Keratinocyte (primary cell): ENCODE results near the gene MKLN1. TPM values are rescaled to one million over a fixed set of nuclear protein-coding genes. Genes with fewer than 3 reads are reported as not detected.

Experiments
- DNase-seq: peaks from one replicate; pipeline ENCODE4 v3.0.0-alpha.2; 2011; ENCODE audit warnings: low read depth, missing footprints, low spot score
- FAIRE-seq: peaks from 2 replicates; lab custom pipeline; 2011; peaks lifted over from hg19 to GRCh38; lab: Jason Lieb, UNC
- H2AFZ ChIP-seq: 2 replicates; pipeline ENCODE4 v1.6.0; 2012; ENCODE audit warnings: low read length, control low read depth, inconsistent platforms; ENCODE audit not compliant: control insufficient read depth
- H3K27ac ChIP-seq: 2 replicates; pipeline ENCODE4 v1.5.1; 2011; ENCODE audit warnings: low read length; ENCODE audit not compliant: control insufficient read depth, insufficient read depth
- H3K27me3 ChIP-seq: 3 replicates; pipeline ENCODE4 v1.6.0; 2011; ENCODE audit warnings: low read length; ENCODE audit not compliant: control insufficient read depth, insufficient read depth; ENCODE audit errors: extremely low read depth
- H3K36me3 ChIP-seq, 2 experiments: 2 replicates in 1 of 2; 3 replicates in 1 of 2; pipeline ENCODE4 v1.5.1; 2011; ENCODE audit warnings: low read length in 2 of 2, mild to moderate bottlenecking in 1 of 2; ENCODE audit not compliant: control insufficient read depth in 2 of 2, insufficient read depth in 2 of 2; ENCODE audit errors: extremely low read depth in 1 of 2
- H3K4me1 ChIP-seq: 3 replicates; pipeline ENCODE4 v1.5.1; 2011; ENCODE audit warnings: low read length; ENCODE audit not compliant: control insufficient read depth, insufficient read depth; ENCODE audit errors: extremely low read depth
- H3K4me2 ChIP-seq: 3 replicates; pipeline ENCODE4 v1.6.0; 2011; ENCODE audit warnings: low read depth, low read length; ENCODE audit not compliant: control insufficient read depth, insufficient read depth; ENCODE audit errors: extremely low read depth
- H3K4me3 ChIP-seq, 3 experiments: fragments of 200-600 bp in 1 of 3; sonication (generic) in 1 of 3; 2 replicates in 2 of 3; 3 replicates in 1 of 3; pipeline ENCODE4 v1.5.1; 2011 to 2016; ENCODE audit warnings: low read length in 3 of 3, mild to moderate bottlenecking in 3 of 3, control low read depth in 2 of 3, inconsistent platforms in 1 of 3, low read depth in 1 of 3, mixed read lengths in 1 of 3, mixed run types in 1 of 3, moderate library complexity in 1 of 3; ENCODE audit not compliant: control insufficient read depth in 2 of 3, insufficient read depth in 2 of 3; ENCODE audit errors: extremely low read depth in 1 of 3
- H3K79me2 ChIP-seq: 2 replicates; pipeline ENCODE4 v1.6.0; 2012; ENCODE audit warnings: low read length; ENCODE audit not compliant: control insufficient read depth, insufficient read depth
- H3K9ac ChIP-seq: 3 replicates; pipeline ENCODE4 v1.6.0; 2011; ENCODE audit warnings: low read length; ENCODE audit not compliant: control insufficient read depth, insufficient read depth; ENCODE audit errors: extremely low read depth
- H3K9me1 ChIP-seq: 3 replicates; pipeline ENCODE4 v1.6.0; 2011; ENCODE audit warnings: low read length; ENCODE audit not compliant: control insufficient read depth, insufficient read depth; ENCODE audit errors: extremely low read depth
- H3K9me3 ChIP-seq: 2 replicates; pipeline ENCODE4 v1.5.1; 2012; ENCODE audit warnings: low read depth, low read length; ENCODE audit not compliant: control insufficient read depth
- H4K20me1 ChIP-seq: 3 replicates; pipeline ENCODE4 v1.6.0; 2011; ENCODE audit warnings: low read length; ENCODE audit not compliant: control insufficient read depth, insufficient read depth; ENCODE audit errors: extremely low read depth
- EZH2 ChIP-seq: IDR thresholded peaks from one replicate; pipeline ENCODE4 v1.6.1; 2012; ENCODE audit warnings: inconsistent platforms, mild to moderate bottlenecking, low read length, moderate library complexity
- dilution Hi-C: fragments of 300-500 bp; cut with MboI; formaldehyde crosslinking; loops from one replicate; pipeline ENCODE4 v1.7.0; 2020; ENCODE audit warnings: low sequenced_read_pairs; ENCODE audit not compliant: extremely low pct_ligation_motif_present
- polyA plus RNA-seq, 5 experiments: library from polyadenylated mRNA; depleted of rRNA in 3 of 5; stranded (reverse) in 3 of 5; stranded (forward) in 1 of 5; unstranded in 1 of 5; fragments of >200 nt; gene quantifications; 1 replicate in 1 of 5; 2 replicates in 3 of 5; 3 replicates in 1 of 5; pipeline versions ENCODE4 v1.2.1 to v1.2.3, GENCODE V29; 2011 to 2012; ENCODE audit warnings: missing spikeins in 2 of 5, low read depth in 1 of 5, low replicate concordance in 1 of 5
- TF ChIP-seq, protein P1 (sequence below), 3 experiments: IDR thresholded peaks in 1 of 3; conservative IDR thresholded peaks in 1 of 3; optimal IDR thresholded peaks in 1 of 3; 2 replicates in 2 of 3; 3 replicates in 1 of 3; pipeline versions ENCODE3 to v1.5.1; 2011; ENCODE audit warnings: low read length in 3 of 3, mild to moderate bottlenecking in 3 of 3, moderate library complexity in 2 of 3, control low read depth in 1 of 3, inconsistent platforms in 1 of 3; ENCODE audit not compliant: insufficient read depth in 2 of 3; ENCODE audit errors: extremely low read depth in 1 of 3

Gene MKLN1
- polyA plus RNA-seq, 1 donor (not counting 4 experiments of a cell fraction or from before 2014, with no cell fraction given), result 43.8 TPM

GRCh38 chr7:131537571-131537978 lies 209.9 kb downstream of the MKLN1 start:
- no peak overlapping the region for H3K9ac ChIP-seq
- H2AFZ ChIP-seq, result no peak overlapping the region
- H3K4me2 ChIP-seq, result no peak overlapping the region
- H3K9me1 ChIP-seq, result no peaks in the 10 kb centered on the region
- H4K20me1 ChIP-seq, result no peaks in the 10 kb centered on the region
- H3K9me3 ChIP-seq, result no peaks in the 10 kb centered on the region
- dilution Hi-C loops, result no loop called here
- TF ChIP-seq, protein P1, sequence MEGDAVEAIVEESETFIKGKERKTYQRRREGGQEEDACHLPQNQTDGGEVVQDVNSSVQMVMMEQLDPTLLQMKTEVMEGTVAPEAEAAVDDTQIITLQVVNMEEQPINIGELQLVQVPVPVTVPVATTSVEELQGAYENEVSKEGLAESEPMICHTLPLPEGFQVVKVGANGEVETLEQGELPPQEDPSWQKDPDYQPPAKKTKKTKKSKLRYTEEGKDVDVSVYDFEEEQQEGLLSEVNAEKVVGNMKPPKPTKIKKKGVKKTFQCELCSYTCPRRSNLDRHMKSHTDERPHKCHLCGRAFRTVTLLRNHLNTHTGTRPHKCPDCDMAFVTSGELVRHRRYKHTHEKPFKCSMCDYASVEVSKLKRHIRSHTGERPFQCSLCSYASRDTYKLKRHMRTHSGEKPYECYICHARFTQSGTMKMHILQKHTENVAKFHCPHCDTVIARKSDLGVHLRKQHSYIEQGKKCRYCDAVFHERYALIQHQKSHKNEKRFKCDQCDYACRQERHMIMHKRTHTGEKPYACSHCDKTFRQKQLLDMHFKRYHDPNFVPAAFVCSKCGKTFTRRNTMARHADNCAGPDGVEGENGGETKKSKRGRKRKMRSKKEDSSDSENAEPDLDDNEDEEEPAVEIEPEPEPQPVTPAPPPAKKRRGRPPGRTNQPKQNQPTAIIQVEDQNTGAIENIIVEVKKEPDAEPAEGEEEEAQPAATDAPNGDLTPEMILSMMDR (optimal IDR thresholded peaks at IDR 0.05 in 1 of 3, IDR thresholded peaks at IDR 0.05 in 1 of 3, conservative IDR thresholded peaks at IDR 0.05 in 1 of 3; ENCODE audit: extremely low read depth in 1 of 3, insufficient read depth in 2 of 3, low read length in 3 of 3), result no peak
- TF ChIP-seq EZH2, result no peak
- no peak for DNase-seq
- no peak overlapping the region for H3K27ac ChIP-seq
- no peaks in the 10 kb centered on the region for H3K79me2 ChIP-seq
- FAIRE-seq, result no peak
- no peaks in the 10 kb centered on the region for H3K36me3 ChIP-seq
- H3K4me3 ChIP-seq, result no peak overlapping the region
- peaks cover 12% of the 10 kb centered on the region for H3K4me1 ChIP-seq
- no peaks in the 10 kb centered on the region for H3K27me3 ChIP-seq

GRCh38 chr7:131538071-131538812 lies 210.6 kb downstream of the MKLN1 start:
- no peaks in the 10 kb centered on the region for H3K9me1 ChIP-seq
- peak; percentile 38 for DNase-seq
- no peak overlapping the region for H3K4me2 ChIP-seq

More at GRCh38 chr7:131538071-131538812, 210.6 kb downstream of the MKLN1 start:
- Histone ChIP-seq H4K20me1 (no peaks in the 10 kb centered on the region), H3K9me3 (no peaks in the 10 kb centered on the region), H3K9ac (no peak overlapping the region), H3K27ac (no peak overlapping the region), H3K36me3 (no peaks in the 10 kb centered on the region), H3K27me3 (no peaks in the 10 kb centered on the region), H3K4me1 (peaks cover 12% of the 10 kb centered on the region), H3K79me2 (no peaks in the 10 kb centered on the region), H2AFZ (peak overlapping the region; percentile 67), H3K4me3 (no peak overlapping the region)
- TF ChIP-seq, protein P1 (optimal IDR thresholded peaks at IDR 0.05 in 1 of 3, IDR thresholded peaks at IDR 0.05 in 1 of 3, conservative IDR thresholded peaks at IDR 0.05 in 1 of 3; ENCODE audit: extremely low read depth in 1 of 3, insufficient read depth in 2 of 3, low read length in 3 of 3), result no peak
- TF ChIP-seq EZH2, result no peak
- dilution Hi-C loops, result no loop called here
- FAIRE-seq, result no peak
